GM12878 (cell line): ENCODE results near the gene SSNA1. TPM values are rescaled to one million over a fixed set of nuclear protein-coding genes. Genes with fewer than 3 reads are reported as not detected.

Source experiments
- ATAC-seq: fragments of 200-7000 bp; cut with Tn5 transposase; 3 replicates; pipeline ENCODE4 v1.9.1; 2020; ENCODE audit warnings: mild to moderate bottlenecking, moderate library complexity
- BruUV-seq: library from RNA; stranded (reverse); fragments of 400-500 nt; replicated peaks from 2 replicates; lab custom pipeline; 2021; lab: Mats Ljungman, UMichigan
- CTCF ChIA-PET: fragments of 300-600 bp; sonication (Branson Sonifier 250); formaldehyde crosslinking; extraction: SDS; loops from one replicate; lab custom pipeline; 2021; ENCODE audit warnings: inconsistent platforms; lab: Yijun Ruan, JAX
- POLR2A ChIA-PET: fragments of 350-600 bp; formaldehyde crosslinking; extraction: SDS; loops from one replicate; lab custom pipeline; 2021; ENCODE audit warnings: inconsistent platforms; lab: Charles Lee
- RAD21 ChIA-PET: fragments of 300-600 bp; sonication (Branson Sonifier 250); formaldehyde crosslinking; loops from one replicate; lab custom pipeline; 2023; ENCODE audit warnings: antibody characterized with exemption; ENCODE audit not compliant: unreplicated experiment; lab: Charles Lee
- SMC1A ChIA-PET: fragments of 300-600 bp; sonication (Branson Sonifier 250); formaldehyde crosslinking; loops from one replicate; lab custom pipeline; 2023; ENCODE audit not compliant: unreplicated experiment, uncharacterized antibody; lab: Charles Lee
- DNase-seq: peaks from one replicate; pipeline ENCODE4 v3.0.0-alpha.2; 2011; ENCODE audit warnings: low read depth, low spot score
- FAIRE-seq: peaks from 3 replicates; lab custom pipeline; 2011; peaks lifted over from hg19 to GRCh38; lab: Jason Lieb, UNC
- H2AFZ ChIP-seq: 2 replicates; pipeline ENCODE4 v1.6.0; 2011; ENCODE audit warnings: low read depth, low read length, control low read depth; ENCODE audit not compliant: control insufficient read depth
- H3K27ac ChIP-seq: 2 replicates; pipeline ENCODE4 v1.5.1; 2011; ENCODE audit warnings: control low read depth; ENCODE audit not compliant: control insufficient read depth, insufficient read depth
- H3K27me3 ChIP-seq, 2 experiments: replicated peaks in 1 of 2; 2 replicates each; pipeline versions ENCODE4 v1.6.0 to v1.6.1; 2011; ENCODE audit warnings: low read length in 1 of 2; ENCODE audit not compliant: control insufficient read depth in 2 of 2, insufficient read depth in 2 of 2
- H3K36me3 ChIP-seq, 2 experiments: 2 replicates each; pipeline ENCODE4 v1.5.1; 2011; ENCODE audit warnings: low read length in 1 of 2; ENCODE audit not compliant: control insufficient read depth in 2 of 2, insufficient read depth in 2 of 2
- H3K4me1 ChIP-seq: 2 replicates; pipeline ENCODE4 v1.6.1; 2011; ENCODE audit warnings: mild to moderate bottlenecking, low read length, moderate library complexity, mixed read lengths; ENCODE audit not compliant: control insufficient read depth, insufficient read depth
- H3K4me2 ChIP-seq: 2 replicates; pipeline ENCODE4 v1.6.0; 2011; ENCODE audit warnings: control low read depth; ENCODE audit not compliant: control insufficient read depth, insufficient read depth
- H3K4me3 ChIP-seq: fragments of 200-600 bp; sonication (generic); 2 replicates; pipeline ENCODE4 v1.5.1; 2016
- H3K79me2 ChIP-seq: 2 replicates; pipeline ENCODE4 v1.6.0; 2011; ENCODE audit warnings: low read length; ENCODE audit not compliant: control insufficient read depth, insufficient read depth
- H3K9ac ChIP-seq: 2 replicates; pipeline ENCODE4 v1.8.0; 2011; ENCODE audit warnings: low read length, control low read depth, mixed read lengths; ENCODE audit not compliant: control insufficient read depth, insufficient read depth
- H3K9me3 ChIP-seq: replicated peaks from 3 replicates; pipeline ENCODE4 v1.5.1; 2011; ENCODE audit warnings: mild to moderate bottlenecking, low read length; ENCODE audit not compliant: control insufficient read depth, insufficient read depth
- H4K20me1 ChIP-seq: 2 replicates; pipeline ENCODE4 v1.6.0; 2011; ENCODE audit not compliant: control insufficient read depth, insufficient read depth
- CREM ChIP-seq: IDR thresholded peaks from 2 replicates; pipeline ENCODE4 v1.6.1; 2014; ENCODE audit warnings: antibody characterized with exemption, low read depth
- DPF2 ChIP-seq: fragments of 450-650 bp; IDR thresholded peaks from 2 replicates; pipeline ENCODE4 v1.6.1; 2017; ENCODE audit warnings: mild to moderate bottlenecking
- GATAD2B ChIP-seq: fragments of 450-650 bp; conservative IDR thresholded peaks from 2 replicates; pipeline ENCODE4 v1.6.1; 2017; ENCODE audit warnings: low read depth, mild to moderate bottlenecking, moderate library complexity
- HDAC6 ChIP-seq: fragments of 200-600 bp; sonication (generic); IDR thresholded peaks from one replicate; pipeline ENCODE4 v1.8.0; 2017; ENCODE audit warnings: antibody characterized with exemption; ENCODE audit not compliant: unreplicated experiment
- IKZF1 ChIP-seq: fragments of 450-650 bp; conservative IDR thresholded peaks from 2 replicates; pipeline ENCODE4 v1.6.1; 2017; ENCODE audit warnings: antibody characterized with exemption, mild to moderate bottlenecking
- MEF2B ChIP-seq: fragments of 450-650 bp; IDR thresholded peaks from 2 replicates; pipeline ENCODE4 v1.6.1; 2018; ENCODE audit warnings: mild to moderate bottlenecking, moderate library complexity; ENCODE audit not compliant: partially characterized antibody, poor library complexity, severe bottlenecking
- NFXL1 ChIP-seq: fragments of 450-650 bp; IDR thresholded peaks from 2 replicates; pipeline ENCODE4 v1.6.1; 2017; ENCODE audit warnings: antibody characterized with exemption, mild to moderate bottlenecking, borderline replicate concordance
- NR2C1 ChIP-seq: fragments of 450-650 bp; IDR thresholded peaks from 2 replicates; pipeline ENCODE4 v1.6.1; 2017; ENCODE audit warnings: antibody characterized with exemption, mild to moderate bottlenecking, moderate library complexity
- RAD21 ChIP-seq: IDR thresholded peaks from 2 replicates; pipeline ENCODE4 v1.6.1; 2011; ENCODE audit warnings: mild to moderate bottlenecking, low read depth, low read length, moderate library complexity; ENCODE audit not compliant: insufficient read depth
- RB1 ChIP-seq: fragments of 450-650 bp; formaldehyde crosslinking; IDR thresholded peaks from 2 replicates; pipeline ENCODE4 v1.6.1; 2017; ENCODE audit warnings: mild to moderate bottlenecking, borderline replicate concordance
- RFX5 ChIP-seq: IDR thresholded peaks from 2 replicates; pipeline ENCODE4 v1.6.1; 2011; ENCODE audit warnings: low read depth, low read length, improper control_type of control experiment
- SMAD1 ChIP-seq: fragments of 450-650 bp; IDR thresholded peaks from 2 replicates; pipeline ENCODE4 v1.6.1; 2018; ENCODE audit warnings: mild to moderate bottlenecking, low read depth; ENCODE audit not compliant: partially characterized antibody
- SP1 ChIP-seq: IDR thresholded peaks from one replicate; pipeline ENCODE4 v1.6.1; 2011; ENCODE audit warnings: low read depth, low read length
- SREBF2 ChIP-seq: IDR thresholded peaks from 2 replicates; pipeline ENCODE4 v1.6.1; 2012; ENCODE audit warnings: mild to moderate bottlenecking, low read length
- TCF7 ChIP-seq: IDR thresholded peaks from 2 replicates; pipeline ENCODE4 v1.6.1; 2014; ENCODE audit warnings: antibody characterized with exemption, borderline replicate concordance
- ZSCAN29 ChIP-seq: fragments of 450-650 bp; IDR thresholded peaks from 2 replicates; pipeline ENCODE4 v1.6.1; 2017; ENCODE audit warnings: mild to moderate bottlenecking, moderate library complexity
- WGBS: methylation state at CpG from one replicate; pipeline ENCODE4 v1.1.6; 2016; ENCODE audit warnings: low lambda C conversion rate; ENCODE audit not compliant: insufficient replicate concordance, insufficient coverage; ENCODE audit errors: missing lambda C conversion rate; 5-methylcytosine and 5-hydroxymethylcytosine counted together
- in situ Hi-C: fragments of 300-500 bp; cut with MboI; formaldehyde crosslinking; loops from 9 replicates; pipeline ENCODE4 v1.14.3; 2018; ENCODE audit warnings: mixed read lengths
- intact Hi-C: fragments of 100-400 bp; cut with micrococcal nuclease; formaldehyde crosslinking; loops from one replicate; pipeline ENCODE4 v1.14.2; 2022; ENCODE audit not compliant: unreplicated experiment
- polyA plus RNA-seq, 11 experiments: library from polyadenylated mRNA; depleted of rRNA in 4 of 11; unstranded in 6 of 11; stranded (reverse) in 5 of 11; fragments of >200 nt; fragmentation: Nextera tagmentation in 4 of 11; fragmentation: Illumina TruSeq in 1 of 11; extraction: Ambion mirVana in 4 of 11; extraction: Trizol in 1 of 11; gene quantifications; 1 replicate in 1 of 11; 2 replicates in 10 of 11; pipeline versions ENCODE4 v1.2.1 to v1.2.3, GENCODE V29; 2011 to 2016; ENCODE audit warnings: inconsistent platforms in 2 of 11, missing spikeins in 2 of 11, low read depth in 1 of 11
- total RNA-seq, 4 experiments: library from RNA; depleted of rRNA in 3 of 4; stranded (reverse); fragments of >200 nt in 3 of 4; fragmentation: Illumina TruSeq in 1 of 4; extraction: Trizol in 1 of 4; gene quantifications; 2 replicates each; pipeline versions ENCODE4 v1.2.1 to v1.2.3, GENCODE V29; 2013 to 2021
- TF ChIP-seq, protein P1 (sequence below): fragments of 450-650 bp; conservative IDR thresholded peaks from 2 replicates; pipeline ENCODE4 v1.6.1; 2017; ENCODE audit warnings: mild to moderate bottlenecking, moderate library complexity

Gene SSNA1
- total and polyA plus RNA-seq, 10 of the 15 experiments (the other 5 are each of a cell fraction or from before 2014, with no cell fraction given): 0.63 to 139 (median 78.0) TPM

GRCh38 chr9:137148661-137149060 lies 39.8 kb upstream of the SSNA1 start:
- Histone ChIP-seq H2AFZ (no peak overlapping the region), H4K20me1 (no peaks in the 10 kb centered on the region), H3K9ac (no peak overlapping the region), H3K4me2 (no peak overlapping the region), H3K9me3 (no peaks in the 10 kb centered on the region; the same call in 2 of the 3 replicates), H3K4me1 (peaks cover 9% of the 10 kb centered on the region; the same call in 1 of the 2 replicates), H3K36me3 (no peaks in the 10 kb centered on the region), H3K27ac (no peak overlapping the region), H3K79me2 (no peaks in the 10 kb centered on the region), H3K4me3 (no peak overlapping the region), H3K27me3 (no peaks in the 10 kb centered on the region)
- CTCF ChIA-PET: no interaction called here
- no peak for DNase-seq
- ATAC-seq: no peak
- SMC1A ChIA-PET: interaction anchor here (1.2 to 4.7 kb wide), 2 partner anchors 18 to 50 kb away, joined by 5 to 28 read pairs; no protein-coding TSS in a partner anchor
- in situ Hi-C loops (no loop called here), intact Hi-C loops (no loop called here)
- FAIRE-seq: no peak
- RAD21 ChIA-PET: interaction anchor here (3.6 to 4.1 kb wide), 3 partner anchors 19 to 62 kb away, joined by 11 to 26 read pairs (median 25); partner anchors contain the start of gene MAN1B1
- POLR2A ChIA-PET: interaction anchor here (2.1 to 4.3 kb wide), 4 partner anchors 10 to 75 kb away, joined by 12 to 166 read pairs (median 25); partner anchors contain the start of genes CYSRT1, NDOR1, RNF208 and TMEM203
- BruUV-seq: no TSS peak
- WGBS: 88% methylated on average over 19 of the region's 19 CpGs
- no peak for TF ChIP-seq GATAD2B
- TF ChIP-seq RFX5: no peak
- no peak for TF ChIP-seq TCF7
- TF ChIP-seq ZSCAN29: no peak
- TF ChIP-seq IKZF1: no peak
- no peak for TF ChIP-seq SMAD1
- TF ChIP-seq SREBF2: no peak

DNA sequence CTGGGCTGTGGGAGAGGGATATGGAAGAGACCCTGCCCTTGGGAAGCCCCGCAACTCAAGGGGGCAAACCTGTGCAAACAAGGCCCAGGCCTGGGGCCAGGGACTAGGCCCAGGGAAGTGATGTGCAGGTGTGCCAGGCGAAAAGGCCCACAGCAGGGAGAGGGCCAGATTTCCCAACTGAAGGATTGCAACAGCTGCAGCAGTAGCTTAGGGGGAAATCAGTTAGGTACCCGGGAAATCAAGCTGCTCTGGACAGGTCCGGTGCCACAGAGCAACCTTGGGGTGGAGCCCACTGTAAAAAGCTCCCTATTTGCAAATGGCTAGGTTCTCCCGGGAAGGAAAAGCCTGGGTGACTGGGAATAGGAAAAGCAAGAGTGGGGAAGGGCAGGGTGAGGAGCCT lies 39.1 kb upstream of the SSNA1 start:
- ChIA-PET POLR2A (interaction anchor here (1.0 to 4.3 kb wide), 18 partner anchors 8 to 125 kb away, joined by 3 to 166 read pairs (median 12); partner anchors contain the start of genes ANAPC2, CYSRT1, GRIN1 and LRRC26), RAD21 (interaction anchor here (0.6 to 4.1 kb wide), 11 partner anchors 10 to 87 kb away, joined by 3 to 54 read pairs (median 18); partner anchors contain the start of genes ANAPC2, CYSRT1, LRRC26 and MAN1B1), CTCF (interaction anchor here (2.0 to 2.2 kb wide), 3 partner anchors 22 to 27 kb away, joined by 4 to 20 read pairs (median 4); no protein-coding TSS in a partner anchor), SMC1A (interaction anchor here (1.2 to 4.7 kb wide), 7 partner anchors 17 to 50 kb away, joined by 5 to 28 read pairs (median 13); partner anchors contain the start of genes ANAPC2, LRRC26 and SSNA1)
- peak overlapping the region; percentile 30 for H3K4me2 ChIP-seq
- no peaks in the 10 kb centered on the region for H3K27me3 ChIP-seq
- DNase-seq (no peak), ATAC-seq (no peak), FAIRE-seq (no peak)
- 39% methylated on average over 5 of the region's 5 CpGs for WGBS
- intact Hi-C loops (no loop called here), in situ Hi-C loops (no loop called here)
- no peaks in the 10 kb centered on the region for H3K36me3 ChIP-seq
- peak overlapping the region; percentile 57; the same call in 1 of the 2 replicates for H3K4me3 ChIP-seq
- H4K20me1 ChIP-seq: no peaks in the 10 kb centered on the region
- no TSS peak for BruUV-seq
- no peaks in the 10 kb centered on the region; the same call in 2 of the 3 replicates for H3K9me3 ChIP-seq
- peaks cover 9% of the 10 kb centered on the region; the same call in 1 of the 2 replicates for H3K4me1 ChIP-seq
- no peak overlapping the region; the same call in 1 of the 2 replicates for H3K9ac ChIP-seq
- no peaks in the 10 kb centered on the region for H3K79me2 ChIP-seq
- 0 out of 2 replicates have a peak overlapping the region, but pooled peaks have one; percentile 4 for H3K27ac ChIP-seq
- no peak overlapping the region for H2AFZ ChIP-seq
- TF ChIP-seq SP1 (no peak), RB1 (no peak), RAD21 (no peak), MEF2B (no peak), NR2C1 (no peak), CREM (no peak), DPF2 (no peak), HDAC6 (no peak), NFXL1 (no peak)
- TF ChIP-seq, protein P1, sequence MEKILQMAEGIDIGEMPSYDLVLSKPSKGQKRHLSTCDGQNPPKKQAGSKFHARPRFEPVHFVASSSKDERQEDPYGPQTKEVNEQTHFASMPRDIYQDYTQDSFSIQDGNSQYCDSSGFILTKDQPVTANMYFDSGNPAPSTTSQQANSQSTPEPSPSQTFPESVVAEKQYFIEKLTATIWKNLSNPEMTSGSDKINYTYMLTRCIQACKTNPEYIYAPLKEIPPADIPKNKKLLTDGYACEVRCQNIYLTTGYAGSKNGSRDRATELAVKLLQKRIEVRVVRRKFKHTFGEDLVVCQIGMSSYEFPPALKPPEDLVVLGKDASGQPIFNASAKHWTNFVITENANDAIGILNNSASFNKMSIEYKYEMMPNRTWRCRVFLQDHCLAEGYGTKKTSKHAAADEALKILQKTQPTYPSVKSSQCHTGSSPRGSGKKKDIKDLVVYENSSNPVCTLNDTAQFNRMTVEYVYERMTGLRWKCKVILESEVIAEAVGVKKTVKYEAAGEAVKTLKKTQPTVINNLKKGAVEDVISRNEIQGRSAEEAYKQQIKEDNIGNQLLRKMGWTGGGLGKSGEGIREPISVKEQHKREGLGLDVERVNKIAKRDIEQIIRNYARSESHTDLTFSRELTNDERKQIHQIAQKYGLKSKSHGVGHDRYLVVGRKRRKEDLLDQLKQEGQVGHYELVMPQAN: no peak
